ENCODE measurements around the gene TMEM161B.

DNA sequence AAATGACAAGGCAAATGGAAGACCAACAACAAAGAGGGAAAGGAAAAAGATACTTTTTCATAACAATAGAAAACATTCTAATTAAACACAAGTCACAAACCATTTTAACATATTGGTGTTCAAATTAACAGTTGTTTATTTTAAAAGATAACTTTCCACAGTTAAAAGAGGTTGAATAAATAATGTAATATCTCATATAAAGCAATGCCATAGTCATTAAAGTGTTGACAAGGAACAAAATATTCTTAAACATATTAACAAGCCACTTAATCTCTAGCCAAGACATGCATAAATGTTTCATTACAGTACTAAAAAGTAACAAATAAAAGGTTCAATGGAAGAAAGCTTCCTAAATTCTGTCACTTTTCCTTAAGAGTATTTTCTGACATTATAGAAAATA, 12.6 kb downstream of the TMEM161B start:
- TF ChIP-seq GATA2 (IDR thresholded peaks at IDR 0.05; ENCODE audit: low read depth, low read length): no peak
- TF ChIP-seq GATA3 (IDR thresholded peaks at IDR 0.05; ENCODE audit: low read depth, low read length): no peak

All from SH-SY5Y (cell line).